ENCODE measurements around the gene IQCF5.

DNA sequence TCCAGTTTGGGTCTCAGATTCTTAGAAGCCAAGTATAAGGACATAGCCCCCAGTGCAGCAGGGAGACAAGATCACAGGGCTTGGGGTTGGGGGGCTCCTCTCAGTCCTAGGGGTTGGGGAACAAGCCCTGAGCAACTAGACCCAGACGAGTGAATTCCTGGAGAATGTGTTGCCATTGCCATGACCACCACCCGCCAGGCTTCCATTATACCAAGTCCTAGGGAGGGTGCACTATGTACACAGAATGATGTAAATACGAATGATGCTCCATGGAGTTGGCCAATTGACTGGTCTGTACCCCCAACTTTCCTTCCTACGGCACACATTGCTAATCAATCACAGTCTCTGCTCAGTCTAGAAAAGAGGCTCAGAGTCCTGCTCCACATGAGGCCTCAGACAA lies 19.0 kb upstream of the IQCF5 start:
- no peak for TF ChIP-seq GLIS3 (CRISPR knock-in tag; IDR thresholded peaks at IDR 0.05)
- no peak for TF ChIP-seq RARB (CRISPR knock-in tag; IDR thresholded peaks at IDR 0.05)
- TF ChIP-seq, protein P1, sequence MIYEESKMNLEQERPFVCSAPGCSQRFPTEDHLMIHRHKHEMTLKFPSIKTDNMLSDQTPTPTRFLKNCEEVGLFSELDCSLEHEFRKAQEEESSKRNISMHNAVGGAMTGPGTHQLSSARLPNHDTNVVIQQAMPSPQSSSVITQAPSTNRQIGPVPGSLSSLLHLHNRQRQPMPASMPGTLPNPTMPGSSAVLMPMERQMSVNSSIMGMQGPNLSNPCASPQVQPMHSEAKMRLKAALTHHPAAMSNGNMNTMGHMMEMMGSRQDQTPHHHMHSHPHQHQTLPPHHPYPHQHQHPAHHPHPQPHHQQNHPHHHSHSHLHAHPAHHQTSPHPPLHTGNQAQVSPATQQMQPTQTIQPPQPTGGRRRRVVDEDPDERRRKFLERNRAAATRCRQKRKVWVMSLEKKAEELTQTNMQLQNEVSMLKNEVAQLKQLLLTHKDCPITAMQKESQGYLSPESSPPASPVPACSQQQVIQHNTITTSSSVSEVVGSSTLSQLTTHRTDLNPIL (CRISPR knock-in tag; IDR thresholded peaks at IDR 0.05; ENCODE audit: low read depth) = no peak
- TF ChIP-seq OSR1 (CRISPR knock-in tag; IDR thresholded peaks at IDR 0.05) = no peak
